Hematopoietic multipotent progenitor cell treated with erythropoietin and hydrocortisone succinate and interleukin-3 and kit ligand, for 6 days (in vitro differentiated cells): ENCODE data around the gene IFT43.
A peak's percentile ranks its signal among the peaks of the same experiment; 100 is the strongest.

ENCODE experiments used
- DNase-seq: peaks from one replicate; pipeline ENCODE4 v3.0.0-alpha.2; 2015

The IFT43 gene

GRCh38 chr14:75985618-75986438 is at the start of gene IFT43:
Gene IFT43 (plus strand): TSS chr14:75985763. CDS start chr14:75985787, 24 bp downstream.
- DNase-seq = peak; percentile 94

- no peak for DNase-seq
Observed at GRCh38 chr14:75939200-75939599, 46.4 kb upstream of the IFT43 start.

GRCh38 chr14:75941030-75941429 is 44.5 kb upstream of the IFT43 start:
- DNase-seq = no peak

GRCh38 chr14:75944607-75945241 is 40.8 kb upstream of the IFT43 start:
- DNase-seq = peak; percentile 26

GRCh38 chr14:75946785-75947184 is 38.8 kb upstream of the IFT43 start:
- no peak for DNase-seq

GRCh38 chr14:75952489-75952888 is 33.1 kb upstream of the IFT43 start:
- DNase-seq = no peak

GRCh38 chr14:75959031-75959430 is 26.5 kb upstream of the IFT43 start:
- no peak for DNase-seq

DNA sequence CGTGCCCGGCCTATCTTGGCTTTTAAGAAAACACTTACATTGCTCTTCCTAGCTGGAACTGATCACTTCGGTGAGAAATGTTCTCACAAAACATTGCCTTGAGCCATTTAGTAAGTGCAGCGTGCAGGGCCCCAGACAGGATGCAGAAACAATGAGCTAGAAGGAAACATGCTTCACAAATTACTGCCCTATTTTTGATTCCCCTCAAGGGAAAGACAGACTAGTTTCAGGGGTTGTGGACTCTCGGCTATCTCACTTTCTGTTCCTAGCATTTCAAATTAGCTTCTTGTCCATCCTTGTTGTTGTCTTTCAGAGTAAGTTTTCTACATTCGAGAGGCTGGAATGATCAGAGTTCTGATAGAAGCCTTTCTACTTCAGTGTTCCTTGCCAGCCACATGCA is 25.3 kb upstream of the IFT43 start:
- DNase-seq = no peak

GRCh38 chr14:75961662-75962061 is 23.9 kb upstream of the IFT43 start:
- no peak for DNase-seq

- DNase-seq = no peak
Observed at GRCh38 chr14:75967866-75968265, 17.7 kb upstream of the IFT43 start.

DNA sequence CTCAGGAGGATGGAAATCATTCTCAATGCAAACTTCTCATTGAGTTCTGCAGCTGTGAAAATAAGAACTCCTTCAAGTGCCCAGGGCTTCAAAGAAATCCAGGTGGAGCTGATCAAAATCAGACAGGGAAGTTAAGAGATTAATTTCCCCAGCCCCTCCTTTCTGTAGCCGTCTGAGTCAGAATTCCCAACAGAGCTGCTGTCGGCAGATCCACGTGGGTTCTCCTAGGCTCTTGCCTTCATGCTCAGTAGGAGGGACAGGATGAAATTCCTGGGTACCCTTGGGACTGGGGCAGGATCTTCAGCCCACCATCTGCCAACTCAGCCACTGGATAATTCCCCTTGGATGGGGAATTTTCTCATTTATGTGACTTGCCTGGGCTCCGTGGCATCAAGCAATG is 17.1 kb upstream of the IFT43 start:
- no peak for DNase-seq

GRCh38 chr14:75969126-75969525 is 16.4 kb upstream of the IFT43 start:
- DNase-seq = no peak

DNA sequence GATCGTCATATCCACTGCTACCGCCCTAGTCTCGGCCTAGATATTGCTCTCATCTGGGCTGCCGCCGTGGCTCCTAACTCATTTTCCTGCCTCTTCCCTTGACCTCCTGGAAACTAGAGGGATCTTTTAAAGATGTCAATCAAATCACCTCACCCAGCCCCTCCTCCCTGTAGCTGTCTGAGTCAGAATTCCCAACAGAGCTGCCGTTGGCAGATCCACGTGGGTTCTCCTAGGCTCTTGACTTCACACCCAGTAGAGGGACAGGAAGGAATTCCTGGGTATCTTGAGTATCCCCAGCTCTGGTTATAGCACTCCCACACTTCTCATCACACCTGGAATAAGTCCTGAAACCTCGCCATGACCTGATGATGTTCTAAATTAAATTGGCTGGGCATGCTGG is 15.7 kb upstream of the IFT43 start:
- no peak for DNase-seq

- DNase-seq = peak; percentile 25
Observed at GRCh38 chr14:75970989-75971388, 14.6 kb upstream of the IFT43 start.

- DNase-seq = no peak
Observed at GRCh38 chr14:75971509-75971908, 14.1 kb upstream of the IFT43 start.

DNA sequence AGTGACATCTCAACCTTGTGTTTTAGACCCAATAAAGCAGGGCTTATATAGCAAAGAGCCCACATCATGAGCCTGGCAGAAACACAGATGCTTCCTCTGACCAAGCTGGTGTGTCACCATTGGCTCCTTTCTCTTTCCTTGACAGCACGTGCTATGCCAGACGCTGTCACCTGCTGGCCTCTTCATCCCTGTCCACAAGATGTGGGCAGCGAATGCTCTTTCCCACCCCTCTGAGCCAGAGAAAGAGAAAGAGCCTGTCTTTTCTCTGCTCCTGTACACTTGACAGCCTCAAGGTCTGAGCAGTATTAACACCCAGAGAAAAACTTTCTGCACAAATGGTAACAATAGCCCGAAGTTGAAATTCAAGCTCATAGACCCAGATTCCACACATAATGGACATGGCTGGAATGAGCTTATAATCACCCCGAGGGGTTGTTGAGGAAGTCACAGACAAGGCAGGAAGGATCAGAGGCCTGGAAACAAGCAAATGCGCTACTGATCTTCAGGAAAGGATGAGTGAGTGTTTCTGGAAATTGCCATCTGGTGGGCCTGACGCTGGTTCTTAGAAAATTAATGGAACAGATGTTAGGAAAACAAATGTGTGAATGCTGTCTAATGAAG is 12.7 kb upstream of the IFT43 start:
- no peak for DNase-seq

DNA sequence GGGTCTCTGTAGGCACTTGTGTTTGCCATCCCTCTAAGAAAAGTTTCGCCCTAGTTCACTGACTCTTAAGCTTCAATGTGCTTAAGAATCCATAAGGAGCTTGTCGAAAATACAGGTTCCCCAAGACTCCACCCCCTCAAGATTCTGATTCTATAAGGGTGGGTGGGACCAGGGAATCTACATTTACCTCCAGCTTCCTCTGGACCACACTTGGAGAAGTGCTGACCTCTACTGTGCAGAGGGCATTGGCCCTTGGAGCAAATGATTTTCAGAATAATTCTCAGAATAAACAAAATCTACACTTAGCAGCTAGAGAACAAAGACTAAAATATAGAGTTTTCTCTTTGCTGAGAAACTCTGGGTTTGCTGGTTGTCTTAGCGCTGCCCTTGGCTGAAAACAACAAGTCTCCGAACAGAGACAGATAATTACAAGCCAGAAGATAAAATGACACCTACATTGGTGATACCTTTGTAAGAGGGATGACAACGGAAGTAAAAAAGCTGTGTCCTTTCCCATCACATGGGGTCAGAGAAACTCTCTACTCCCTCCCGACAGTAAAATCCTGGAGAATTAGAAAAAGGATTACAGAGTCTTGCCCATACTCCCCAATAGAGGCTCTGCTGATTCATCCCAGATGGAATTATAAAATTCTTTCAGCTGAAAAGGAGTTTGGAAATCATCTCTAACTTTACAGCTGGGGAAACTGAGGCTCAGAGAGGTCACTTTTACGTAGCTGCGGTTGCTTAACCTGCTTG is 8.6 kb upstream of the IFT43 start:
- DNase-seq = no peak

GRCh38 chr14:75977582-75977943 is 8.0 kb upstream of the IFT43 start:
- no peak for DNase-seq

- DNase-seq = no peak
Observed at GRCh38 chr14:75978249-75978731, 7.3 kb upstream of the IFT43 start.

DNA sequence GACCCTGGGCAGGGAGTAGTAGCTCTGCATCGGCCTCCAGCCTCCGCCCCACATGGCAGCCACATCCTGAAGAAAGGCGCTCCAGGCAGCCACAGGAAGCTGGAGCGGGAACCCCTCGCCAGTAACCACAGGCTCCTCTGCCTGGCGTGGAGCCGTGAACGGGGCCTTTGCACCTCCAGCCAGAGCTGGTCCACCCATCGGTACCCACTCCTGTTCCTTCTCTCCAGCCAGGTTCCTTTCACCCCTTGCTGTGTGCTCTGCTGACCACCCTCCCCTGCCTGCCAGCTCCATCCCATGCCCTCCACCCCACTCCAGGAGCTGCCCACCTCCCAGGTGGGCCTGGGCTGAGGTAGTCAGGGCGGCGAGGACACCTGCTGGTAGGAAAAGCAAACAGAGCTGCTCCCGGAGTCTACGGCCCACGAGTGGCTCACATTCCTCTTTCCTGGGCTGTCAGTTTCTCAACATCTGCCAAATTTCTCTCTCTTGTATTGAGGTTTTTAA is 6.4 kb upstream of the IFT43 start:
- peak; percentile 45 for DNase-seq

DNA sequence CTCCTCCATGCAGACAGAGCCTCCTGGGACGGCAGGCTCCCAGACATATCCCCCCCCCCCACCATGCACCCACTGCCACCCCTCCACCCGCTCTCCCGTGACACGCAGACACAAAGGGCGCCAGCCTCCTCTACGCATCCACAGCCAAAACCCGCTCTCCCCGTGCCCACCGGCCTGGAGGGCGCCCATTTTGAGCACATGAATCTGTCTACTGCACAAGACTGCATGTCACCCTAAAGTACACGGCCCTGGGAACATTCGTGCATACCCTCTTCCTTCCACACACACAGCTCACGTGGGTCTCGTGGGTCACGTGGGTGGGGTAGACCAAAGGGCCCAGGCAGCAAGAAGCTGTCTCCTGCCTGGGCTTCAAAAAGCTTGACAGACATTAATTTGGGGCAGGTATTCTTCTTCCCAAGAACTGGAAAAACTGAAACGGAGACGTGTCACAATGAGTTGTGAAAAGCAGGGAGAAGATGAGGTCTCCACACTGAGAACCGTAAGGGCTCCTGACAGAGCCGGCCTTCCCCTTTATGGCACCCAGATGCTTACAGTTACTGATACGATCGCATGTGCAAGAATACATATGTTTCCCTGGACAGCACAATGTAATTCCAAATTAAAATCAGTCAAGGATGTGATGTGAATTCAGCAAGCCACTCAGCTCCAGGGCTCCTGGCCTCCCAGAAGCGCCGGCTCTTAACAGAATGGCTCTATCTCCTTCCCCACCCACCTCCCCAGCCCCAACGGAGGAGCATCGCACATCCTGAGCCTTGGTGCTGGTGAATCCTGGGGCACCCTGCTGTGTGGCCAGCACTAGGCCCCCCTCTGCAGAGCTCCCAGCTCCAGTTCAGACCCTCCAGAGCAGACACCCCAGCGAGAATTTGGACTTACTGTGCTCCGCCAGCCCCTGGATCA is 5.7 kb upstream of the IFT43 start:
- DNase-seq = no peak

GRCh38 chr14:75980856-75981255 is 4.7 kb upstream of the IFT43 start:
- no peak for DNase-seq
